ENCODE data around the gene CEBPE. TPM values are rescaled to one million over a fixed set of nuclear protein-coding genes. Genes with fewer than 3 reads are reported as not detected.

Gene CEBPE
- total RNA-seq, 1 donor from 2014 or later = not detected

DNA sequence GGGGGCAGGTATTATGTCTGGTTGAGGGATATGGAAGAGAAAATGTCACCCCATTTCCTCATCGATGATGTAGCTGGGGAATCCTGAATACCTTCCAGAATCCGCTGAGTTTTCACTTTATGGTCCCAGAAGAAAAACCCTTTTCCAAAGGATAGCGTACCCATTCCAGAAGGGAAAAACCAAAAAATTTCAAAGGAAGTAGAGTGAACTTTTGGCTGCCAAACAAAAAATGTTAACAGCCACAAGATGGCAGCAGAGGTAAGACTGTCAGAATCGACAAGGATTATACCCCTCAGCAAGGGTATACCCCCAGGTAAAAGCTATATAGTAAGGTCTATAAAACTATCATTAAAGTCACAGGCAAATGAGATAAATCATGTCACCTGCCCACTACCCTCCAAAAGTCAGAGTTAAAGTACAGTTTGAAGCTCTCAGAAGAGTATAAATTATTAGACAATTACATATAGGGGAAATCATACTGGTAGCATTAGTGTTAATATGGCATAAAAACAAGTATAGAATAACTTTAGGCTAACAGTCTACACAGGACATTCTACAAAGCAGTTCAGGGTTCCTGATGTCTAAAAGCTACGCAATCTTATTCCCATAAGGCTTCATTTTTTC, 42.2 kb downstream of the CEBPE start:
- Histone ChIP-seq H3K4me2 (ENCODE audit: low read length) (no peak overlapping the region), H3K79me2 (ENCODE audit: insufficient read depth, low read length) (peaks cover 31% of the 10 kb centered on the region), H3K27me3 (ENCODE audit: insufficient read depth, low read length) (no peaks in the 10 kb centered on the region), H3K36me3 (ENCODE audit: insufficient read depth, low read length) (peaks cover 69% of the 10 kb centered on the region), H3K9ac (ENCODE audit: low read length) (no peak overlapping the region), H2AFZ (ENCODE audit: low read depth, low read length) (no peak overlapping the region), H3K4me3 (ENCODE audit: insufficient read depth, low read depth, low read length) (no peak overlapping the region), H4K20me1 (ENCODE audit: insufficient read depth, low read length) (peaks cover 12% of the 10 kb centered on the region), H3K4me1 (ENCODE audit: insufficient read depth, low read length) (peaks cover 38% of the 10 kb centered on the region), H3K27ac (ENCODE audit: low read depth, low read length) (no peak overlapping the region), H3K9me3 (ENCODE audit: insufficient read depth, low read depth, low read length) (no peaks in the 10 kb centered on the region)
- TF ChIP-seq EZH2 (IDR thresholded peaks at IDR 0.05; ENCODE audit: insufficient read depth, low read length) = no peak
- TF ChIP-seq, protein P1, sequence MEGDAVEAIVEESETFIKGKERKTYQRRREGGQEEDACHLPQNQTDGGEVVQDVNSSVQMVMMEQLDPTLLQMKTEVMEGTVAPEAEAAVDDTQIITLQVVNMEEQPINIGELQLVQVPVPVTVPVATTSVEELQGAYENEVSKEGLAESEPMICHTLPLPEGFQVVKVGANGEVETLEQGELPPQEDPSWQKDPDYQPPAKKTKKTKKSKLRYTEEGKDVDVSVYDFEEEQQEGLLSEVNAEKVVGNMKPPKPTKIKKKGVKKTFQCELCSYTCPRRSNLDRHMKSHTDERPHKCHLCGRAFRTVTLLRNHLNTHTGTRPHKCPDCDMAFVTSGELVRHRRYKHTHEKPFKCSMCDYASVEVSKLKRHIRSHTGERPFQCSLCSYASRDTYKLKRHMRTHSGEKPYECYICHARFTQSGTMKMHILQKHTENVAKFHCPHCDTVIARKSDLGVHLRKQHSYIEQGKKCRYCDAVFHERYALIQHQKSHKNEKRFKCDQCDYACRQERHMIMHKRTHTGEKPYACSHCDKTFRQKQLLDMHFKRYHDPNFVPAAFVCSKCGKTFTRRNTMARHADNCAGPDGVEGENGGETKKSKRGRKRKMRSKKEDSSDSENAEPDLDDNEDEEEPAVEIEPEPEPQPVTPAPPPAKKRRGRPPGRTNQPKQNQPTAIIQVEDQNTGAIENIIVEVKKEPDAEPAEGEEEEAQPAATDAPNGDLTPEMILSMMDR (IDR thresholded peaks at IDR 0.05; ENCODE audit: insufficient read depth, low read depth, low read length) = peak; percentile 66
- DNase-seq (ENCODE audit: low read depth) (no peak), FAIRE-seq (no peak)
- Mint-ChIP-seq H3K9me3 (ENCODE audit: unreplicated experiment) (no peaks in the 10 kb centered on the region), H3K27ac (ENCODE audit: unreplicated experiment) (no peak overlapping the region), H3K4me3 (ENCODE audit: unreplicated experiment) (no peak overlapping the region), H3K36me3 (ENCODE audit: low read depth, unreplicated experiment) (peaks cover 14% of the 10 kb centered on the region), H3K4me1 (ENCODE audit: low read depth, unreplicated experiment) (peaks cover 37% of the 10 kb centered on the region), H3K27me3 (ENCODE audit: low read depth, unreplicated experiment) (no peaks in the 10 kb centered on the region)

- FAIRE-seq = no peak
- TF ChIP-seq, protein P1 (IDR thresholded peaks at IDR 0.05; ENCODE audit: insufficient read depth, low read depth, low read length) = no peak
- no peak for TF ChIP-seq EZH2 (IDR thresholded peaks at IDR 0.05; ENCODE audit: insufficient read depth, low read length)
- no peak overlapping the region for H3K4me2 ChIP-seq (ENCODE audit: low read length)
- no peaks in the 10 kb centered on the region for H3K9me3 ChIP-seq (ENCODE audit: insufficient read depth, low read depth, low read length)
- Mint-ChIP-seq H3K27ac (ENCODE audit: unreplicated experiment) (no peak overlapping the region), H3K4me3 (ENCODE audit: unreplicated experiment) (no peak overlapping the region), H3K4me1 (ENCODE audit: low read depth, unreplicated experiment) (peaks cover 38% of the 10 kb centered on the region), H3K9me3 (ENCODE audit: unreplicated experiment) (no peaks in the 10 kb centered on the region), H3K27me3 (ENCODE audit: low read depth, unreplicated experiment) (no peaks in the 10 kb centered on the region), H3K36me3 (ENCODE audit: low read depth, unreplicated experiment) (peaks cover 11% of the 10 kb centered on the region)
- no peaks in the 10 kb centered on the region for H3K27me3 ChIP-seq (ENCODE audit: insufficient read depth, low read length)
- no peak overlapping the region for H3K9ac ChIP-seq (ENCODE audit: low read length)
- no peak overlapping the region for H3K4me3 ChIP-seq (ENCODE audit: insufficient read depth, low read depth, low read length)
- peaks cover 49% of the 10 kb centered on the region for H3K79me2 ChIP-seq (ENCODE audit: insufficient read depth, low read length)
- H3K4me1 ChIP-seq (ENCODE audit: insufficient read depth, low read length) = peaks cover 40% of the 10 kb centered on the region
- peaks cover 51% of the 10 kb centered on the region for H3K36me3 ChIP-seq (ENCODE audit: insufficient read depth, low read length)
- DNase-seq (ENCODE audit: low read depth) = no peak
- no peak overlapping the region for H2AFZ ChIP-seq (ENCODE audit: low read depth, low read length)
- H3K27ac ChIP-seq (ENCODE audit: low read depth, low read length) = no peak overlapping the region
- peaks cover 25% of the 10 kb centered on the region for H4K20me1 ChIP-seq (ENCODE audit: insufficient read depth, low read length)
Measured at GRCh38 chr14:23074906-23075305, 44.1 kb downstream of the CEBPE start.

GRCh38 chr14:23071921-23072539, 47.0 kb downstream of the CEBPE start:
- Histone ChIP-seq H3K4me1 (ENCODE audit: insufficient read depth, low read length) (peaks cover 37% of the 10 kb centered on the region), H3K9ac (ENCODE audit: low read length) (peak overlapping the region; percentile 99), H3K36me3 (ENCODE audit: insufficient read depth, low read length) (peaks cover 42% of the 10 kb centered on the region), H2AFZ (ENCODE audit: low read depth, low read length) (no peak overlapping the region), H3K27ac (ENCODE audit: low read depth, low read length) (peak overlapping the region; percentile 54), H3K79me2 (ENCODE audit: insufficient read depth, low read length) (peaks cover 78% of the 10 kb centered on the region), H3K27me3 (ENCODE audit: insufficient read depth, low read length) (no peaks in the 10 kb centered on the region), H3K4me3 (ENCODE audit: insufficient read depth, low read depth, low read length) (peak overlapping the region; percentile 98), H3K9me3 (ENCODE audit: insufficient read depth, low read depth, low read length) (no peaks in the 10 kb centered on the region), H4K20me1 (ENCODE audit: insufficient read depth, low read length) (peaks cover 54% of the 10 kb centered on the region), H3K4me2 (ENCODE audit: low read length) (peak overlapping the region; percentile 97)
- peak overlapping the region; percentile 97 for H3K4me3 Mint-ChIP-seq (ENCODE audit: unreplicated experiment)
- TF ChIP-seq EZH2 (IDR thresholded peaks at IDR 0.05; ENCODE audit: insufficient read depth, low read length) = no peak
- TF ChIP-seq, protein P1 (IDR thresholded peaks at IDR 0.05; ENCODE audit: insufficient read depth, low read depth, low read length) = no peak
- H3K27me3 Mint-ChIP-seq (ENCODE audit: low read depth, unreplicated experiment) = no peaks in the 10 kb centered on the region
- FAIRE-seq (no peak), DNase-seq (ENCODE audit: low read depth) (no peak)
- H3K9me3 Mint-ChIP-seq (ENCODE audit: unreplicated experiment) = no peaks in the 10 kb centered on the region
- peaks cover 6% of the 10 kb centered on the region for H3K36me3 Mint-ChIP-seq (ENCODE audit: low read depth, unreplicated experiment)
- H3K27ac Mint-ChIP-seq (ENCODE audit: unreplicated experiment) = peak overlapping the region; percentile 92
- peaks cover 27% of the 10 kb centered on the region for H3K4me1 Mint-ChIP-seq (ENCODE audit: low read depth, unreplicated experiment)

Data from astrocyte (in vitro differentiated cells and primary cell).